ENCODE results near the gene COX5A. TPM values are rescaled to one million over a fixed set of nuclear protein-coding genes. Genes with fewer than 3 reads are reported as not detected.

Gene COX5A
- total RNA-seq, 1 donor from 2014 or later, result 207 TPM

DNA sequence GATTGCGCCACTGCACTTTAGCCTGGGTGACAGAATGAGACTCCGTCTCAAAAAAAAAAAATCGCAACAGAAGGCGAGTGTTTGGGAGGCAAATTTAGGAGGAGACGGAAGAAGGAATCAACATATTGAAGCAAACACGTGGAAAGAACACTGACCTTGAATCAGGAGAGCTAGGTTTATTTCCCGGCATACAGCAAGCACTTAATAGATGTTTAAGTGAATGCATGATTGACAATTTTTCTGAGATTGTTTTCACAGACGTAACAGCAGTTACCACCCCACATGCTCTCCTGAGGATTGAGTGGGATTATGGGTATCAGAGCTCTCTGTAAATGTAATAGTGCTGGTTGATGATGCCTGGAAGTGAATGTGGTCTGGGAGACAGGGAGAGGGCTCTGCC is 24.3 kb upstream of the COX5A start:
- Histone ChIP-seq H3K4me2 (ENCODE audit: low read length) (no peak overlapping the region), H4K20me1 (ENCODE audit: insufficient read depth, low read length) (no peaks in the 10 kb centered on the region), H3K27me3 (ENCODE audit: insufficient read depth, low read length) (peaks cover 31% of the 10 kb centered on the region), H3K79me2 (ENCODE audit: insufficient read depth, low read length) (no peaks in the 10 kb centered on the region), H3K36me3 (ENCODE audit: insufficient read depth, low read length) (no peaks in the 10 kb centered on the region), H3K4me1 (ENCODE audit: insufficient read depth, low read length) (peaks cover 19% of the 10 kb centered on the region), H3K27ac (ENCODE audit: low read depth, low read length) (no peak overlapping the region), H2AFZ (ENCODE audit: low read depth, low read length) (no peak overlapping the region), H3K9me3 (ENCODE audit: insufficient read depth, low read depth, low read length) (no peaks in the 10 kb centered on the region), H3K9ac (ENCODE audit: low read length) (no peak overlapping the region), H3K4me3 (ENCODE audit: insufficient read depth, low read depth, low read length) (no peak overlapping the region)
- no peak for TF ChIP-seq EZH2 (IDR thresholded peaks at IDR 0.05; ENCODE audit: insufficient read depth, low read length)
- TF ChIP-seq, protein P1, sequence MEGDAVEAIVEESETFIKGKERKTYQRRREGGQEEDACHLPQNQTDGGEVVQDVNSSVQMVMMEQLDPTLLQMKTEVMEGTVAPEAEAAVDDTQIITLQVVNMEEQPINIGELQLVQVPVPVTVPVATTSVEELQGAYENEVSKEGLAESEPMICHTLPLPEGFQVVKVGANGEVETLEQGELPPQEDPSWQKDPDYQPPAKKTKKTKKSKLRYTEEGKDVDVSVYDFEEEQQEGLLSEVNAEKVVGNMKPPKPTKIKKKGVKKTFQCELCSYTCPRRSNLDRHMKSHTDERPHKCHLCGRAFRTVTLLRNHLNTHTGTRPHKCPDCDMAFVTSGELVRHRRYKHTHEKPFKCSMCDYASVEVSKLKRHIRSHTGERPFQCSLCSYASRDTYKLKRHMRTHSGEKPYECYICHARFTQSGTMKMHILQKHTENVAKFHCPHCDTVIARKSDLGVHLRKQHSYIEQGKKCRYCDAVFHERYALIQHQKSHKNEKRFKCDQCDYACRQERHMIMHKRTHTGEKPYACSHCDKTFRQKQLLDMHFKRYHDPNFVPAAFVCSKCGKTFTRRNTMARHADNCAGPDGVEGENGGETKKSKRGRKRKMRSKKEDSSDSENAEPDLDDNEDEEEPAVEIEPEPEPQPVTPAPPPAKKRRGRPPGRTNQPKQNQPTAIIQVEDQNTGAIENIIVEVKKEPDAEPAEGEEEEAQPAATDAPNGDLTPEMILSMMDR (IDR thresholded peaks at IDR 0.05; ENCODE audit: insufficient read depth, low read depth, low read length), result no peak
- DNase-seq (ENCODE audit: low read depth), result no peak
- Mint-ChIP-seq H3K4me1 (ENCODE audit: low read depth, unreplicated experiment) (peaks cover 6% of the 10 kb centered on the region), H3K9me3 (ENCODE audit: unreplicated experiment) (no peaks in the 10 kb centered on the region), H3K36me3 (ENCODE audit: low read depth, unreplicated experiment) (no peaks in the 10 kb centered on the region), H3K4me3 (ENCODE audit: unreplicated experiment) (no peak overlapping the region), H3K27me3 (ENCODE audit: low read depth, unreplicated experiment) (peaks cover 46% of the 10 kb centered on the region), H3K27ac (ENCODE audit: unreplicated experiment) (no peak overlapping the region)
- no peak for FAIRE-seq

GRCh38 chr15:74961616-74962015 is 23.7 kb upstream of the COX5A start:
- H3K9me3 Mint-ChIP-seq (ENCODE audit: unreplicated experiment), result no peaks in the 10 kb centered on the region
- no peaks in the 10 kb centered on the region for H3K79me2 ChIP-seq (ENCODE audit: insufficient read depth, low read length)
- no peak overlapping the region for H3K27ac ChIP-seq (ENCODE audit: low read depth, low read length)
- no peak overlapping the region for H2AFZ ChIP-seq (ENCODE audit: low read depth, low read length)
- no peaks in the 10 kb centered on the region for H3K36me3 Mint-ChIP-seq (ENCODE audit: low read depth, unreplicated experiment)
- TF ChIP-seq, protein P1 (IDR thresholded peaks at IDR 0.05; ENCODE audit: insufficient read depth, low read depth, low read length), result no peak
- no peak for TF ChIP-seq EZH2 (IDR thresholded peaks at IDR 0.05; ENCODE audit: insufficient read depth, low read length)
- H3K27ac Mint-ChIP-seq (ENCODE audit: unreplicated experiment), result no peak overlapping the region
- no peaks in the 10 kb centered on the region for H3K36me3 ChIP-seq (ENCODE audit: insufficient read depth, low read length)
- H3K9ac ChIP-seq (ENCODE audit: low read length), result no peak overlapping the region
- H3K27me3 ChIP-seq (ENCODE audit: insufficient read depth, low read length), result peaks cover 32% of the 10 kb centered on the region
- H3K4me2 ChIP-seq (ENCODE audit: low read length), result no peak overlapping the region
- DNase-seq (ENCODE audit: low read depth) (no peak), FAIRE-seq (no peak)
- H3K4me3 Mint-ChIP-seq (ENCODE audit: unreplicated experiment), result peak overlapping the region; percentile 47
- H3K4me1 Mint-ChIP-seq (ENCODE audit: low read depth, unreplicated experiment), result peaks cover 6% of the 10 kb centered on the region
- H4K20me1 ChIP-seq (ENCODE audit: insufficient read depth, low read length), result no peaks in the 10 kb centered on the region
- no peak overlapping the region for H3K4me3 ChIP-seq (ENCODE audit: insufficient read depth, low read depth, low read length)
- H3K9me3 ChIP-seq (ENCODE audit: insufficient read depth, low read depth, low read length), result no peaks in the 10 kb centered on the region
- peaks cover 25% of the 10 kb centered on the region for H3K4me1 ChIP-seq (ENCODE audit: insufficient read depth, low read length)
- H3K27me3 Mint-ChIP-seq (ENCODE audit: low read depth, unreplicated experiment), result peaks cover 46% of the 10 kb centered on the region

DNA sequence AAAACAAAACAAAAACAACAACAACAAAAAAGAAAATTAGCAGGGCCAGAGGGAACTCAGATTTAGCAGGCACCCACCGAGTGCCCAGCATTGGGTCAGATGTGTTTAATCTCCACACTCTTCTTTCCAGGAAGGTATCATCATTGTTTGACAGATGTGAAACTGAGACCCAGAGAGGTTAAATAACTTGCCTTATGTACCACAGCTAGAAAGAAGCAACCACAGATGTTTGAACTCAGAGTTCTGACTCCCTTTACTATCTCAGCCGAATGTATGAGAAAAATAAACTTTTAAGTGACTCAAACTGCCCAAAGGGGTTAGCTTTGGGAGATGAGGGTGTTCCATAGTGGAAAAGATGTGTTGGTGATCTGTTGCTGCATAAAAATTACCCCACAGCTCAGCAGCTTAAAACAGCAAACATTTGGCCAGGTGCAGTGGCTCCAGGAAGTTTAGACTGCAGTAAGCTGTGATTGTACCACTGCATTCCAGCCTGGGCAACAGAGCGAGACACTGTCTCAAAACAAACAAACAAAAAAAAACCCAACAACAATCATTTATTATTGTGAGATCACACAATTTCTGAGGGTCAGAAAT is 23.2 kb upstream of the COX5A start:
- Histone ChIP-seq H3K4me2 (ENCODE audit: low read length) (no peak overlapping the region), H3K79me2 (ENCODE audit: insufficient read depth, low read length) (no peaks in the 10 kb centered on the region), H3K27ac (ENCODE audit: low read depth, low read length) (no peak overlapping the region), H3K4me1 (ENCODE audit: insufficient read depth, low read length) (peaks cover 25% of the 10 kb centered on the region), H3K9ac (ENCODE audit: low read length) (no peak overlapping the region), H4K20me1 (ENCODE audit: insufficient read depth, low read length) (no peaks in the 10 kb centered on the region), H3K27me3 (ENCODE audit: insufficient read depth, low read length) (peaks cover 32% of the 10 kb centered on the region), H3K9me3 (ENCODE audit: insufficient read depth, low read depth, low read length) (no peaks in the 10 kb centered on the region), H3K4me3 (ENCODE audit: insufficient read depth, low read depth, low read length) (no peak overlapping the region), H2AFZ (ENCODE audit: low read depth, low read length) (no peak overlapping the region), H3K36me3 (ENCODE audit: insufficient read depth, low read length) (no peaks in the 10 kb centered on the region)
- H3K27ac Mint-ChIP-seq (ENCODE audit: unreplicated experiment), result no peak overlapping the region
- no peaks in the 10 kb centered on the region for H3K9me3 Mint-ChIP-seq (ENCODE audit: unreplicated experiment)
- no peak for DNase-seq (ENCODE audit: low read depth)
- H3K4me3 Mint-ChIP-seq (ENCODE audit: unreplicated experiment), result peak overlapping the region; percentile 47
- H3K4me1 Mint-ChIP-seq (ENCODE audit: low read depth, unreplicated experiment), result peaks cover 6% of the 10 kb centered on the region
- FAIRE-seq, result no peak
- peaks cover 46% of the 10 kb centered on the region for H3K27me3 Mint-ChIP-seq (ENCODE audit: low read depth, unreplicated experiment)
- no peaks in the 10 kb centered on the region for H3K36me3 Mint-ChIP-seq (ENCODE audit: low read depth, unreplicated experiment)
- TF ChIP-seq, protein P1 (IDR thresholded peaks at IDR 0.05; ENCODE audit: insufficient read depth, low read depth, low read length), result no peak
- no peak for TF ChIP-seq EZH2 (IDR thresholded peaks at IDR 0.05; ENCODE audit: insufficient read depth, low read length)

All from astrocyte (in vitro differentiated cells and primary cell).